ENCODE results near the gene TMEM59L.
"Not testable (repeated sequence)": the region's sequence is repeated elsewhere in the genome, so short reads cannot be mapped to it uniquely, and the experiment has no call there.

The TMEM59L gene

DNA sequence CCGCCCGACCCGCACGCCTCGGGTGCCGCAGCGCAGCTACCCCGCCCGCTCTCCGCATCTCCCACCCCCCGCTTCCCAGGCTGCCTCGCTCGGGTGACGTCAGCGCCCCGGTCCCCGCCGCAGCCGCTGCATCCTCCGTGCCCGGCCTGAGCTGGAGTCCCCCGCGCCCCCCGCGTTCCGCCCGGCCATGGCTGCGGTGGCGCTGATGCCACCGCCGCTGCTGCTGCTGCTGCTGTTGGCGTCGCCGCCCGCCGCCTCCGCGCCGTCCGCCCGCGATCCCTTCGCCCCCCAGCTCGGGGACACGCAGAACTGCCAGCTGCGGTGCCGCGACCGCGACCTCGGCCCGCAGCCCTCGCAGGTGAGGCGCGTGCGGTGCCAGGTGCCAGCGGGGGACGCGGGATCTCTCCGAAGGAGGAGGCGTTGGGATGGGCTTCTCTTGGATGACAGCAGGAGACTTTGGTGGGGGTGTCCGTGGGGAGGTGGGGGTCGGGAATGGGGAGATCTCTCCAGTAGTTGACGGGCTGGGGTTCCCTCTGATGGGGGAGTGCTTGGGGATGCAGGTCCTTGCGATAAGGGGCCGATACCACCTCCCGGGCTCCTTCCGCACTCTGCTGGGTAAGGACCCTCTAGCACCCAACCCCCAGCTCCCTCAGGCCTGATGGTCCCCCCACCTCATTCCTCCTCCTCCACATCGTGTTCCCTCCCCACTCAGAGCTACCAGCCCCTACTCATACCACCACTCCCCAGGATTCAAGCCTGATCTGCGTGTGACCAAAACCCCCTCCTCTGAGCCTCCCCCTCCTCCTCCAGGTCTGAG, at the start of gene TMEM59L:
TSS of gene TMEM59L (plus strand) at position 99 of the 817 bp plus-strand sequence. CDS start at position 188, 89 bp downstream.
- no peak for DNase-seq

DNA sequence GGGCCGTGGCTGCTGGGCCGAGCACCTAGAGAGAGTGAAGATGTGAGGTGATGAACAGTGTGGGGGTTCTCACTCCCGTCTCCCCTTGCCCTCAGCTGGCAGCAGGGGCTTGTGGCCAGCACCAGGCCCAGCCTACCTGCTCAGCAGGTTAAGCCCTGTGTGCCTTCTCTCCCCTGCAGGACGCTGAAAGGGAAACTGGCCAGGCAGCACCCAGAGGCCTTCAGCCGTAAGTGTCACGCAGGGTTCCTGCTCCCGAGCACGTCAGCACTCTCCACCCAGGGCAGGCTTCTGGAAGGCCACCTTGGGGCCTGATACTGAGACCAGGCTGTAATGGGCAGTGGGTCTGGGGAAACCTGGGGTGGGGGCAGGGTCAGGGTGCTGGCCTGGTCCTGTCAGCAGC, 45.7 kb upstream of the TMEM59L start:
- no peak for DNase-seq

DNA sequence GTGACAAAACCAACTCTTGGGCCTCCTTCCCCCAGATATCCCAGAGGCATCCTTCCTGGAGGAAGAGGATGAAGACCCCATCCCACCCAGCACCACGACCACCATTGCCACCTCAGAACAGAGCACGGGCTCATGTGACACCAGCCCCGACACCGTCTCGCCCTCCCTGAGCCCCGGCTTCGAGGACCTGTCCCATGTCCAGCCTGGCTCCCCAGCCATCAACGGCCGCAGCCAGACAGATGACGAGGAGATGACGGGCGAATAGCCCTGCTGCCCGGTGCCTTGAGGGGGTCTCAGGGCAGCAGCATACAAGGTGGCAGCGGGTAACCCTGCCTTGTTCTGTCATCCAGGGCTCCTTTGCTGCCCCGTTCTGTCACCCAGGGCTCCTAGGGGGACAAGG, 44.3 kb upstream of the TMEM59L start:
- no peak for DNase-seq

DNA sequence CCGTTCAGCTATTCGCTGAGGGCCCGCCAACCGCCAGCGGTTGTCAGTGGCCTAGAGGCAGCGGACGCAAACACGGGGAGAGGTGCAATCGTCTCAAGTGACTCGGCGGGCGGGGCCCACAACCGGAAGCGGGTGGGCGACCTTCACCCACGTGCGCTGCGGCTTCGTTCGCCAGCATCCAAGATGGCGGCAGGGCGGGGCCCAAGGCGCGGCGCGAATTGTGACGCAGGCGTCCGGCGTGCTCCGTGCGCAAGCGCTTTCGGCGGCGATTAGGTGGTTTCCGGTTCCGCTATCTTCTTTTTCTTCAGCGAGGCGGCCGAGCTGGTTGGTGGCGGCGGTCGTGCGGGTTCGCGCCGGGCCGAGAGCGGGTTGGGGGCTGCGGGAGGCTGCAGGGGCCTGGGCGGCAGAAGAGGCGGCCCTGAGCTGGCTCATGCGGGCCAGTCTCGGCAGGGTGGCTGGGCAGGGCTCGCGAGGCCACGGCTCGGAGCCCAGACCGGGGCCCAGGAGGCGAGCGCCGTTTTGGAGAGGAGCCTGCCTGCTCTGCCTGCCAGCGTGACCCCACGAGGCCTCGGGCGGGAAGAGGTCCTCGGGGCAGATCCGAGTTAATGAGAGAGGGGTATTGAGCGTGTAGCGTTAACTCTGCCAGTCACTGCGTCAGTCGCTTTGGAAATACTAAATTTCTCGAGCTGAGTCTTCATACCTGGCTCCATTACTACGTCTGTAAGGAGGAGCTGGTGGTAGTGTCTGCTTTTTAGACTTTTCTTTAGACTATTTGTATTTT, 40.9 kb upstream of the TMEM59L start, which contains the start of gene UBA52:
TSS of gene UBA52 (plus strand) at position 294 of the 781 bp plus-strand sequence. CDS start 1,444 bp downstream, outside the sequence.
- peak; percentile 99 for DNase-seq

DNA sequence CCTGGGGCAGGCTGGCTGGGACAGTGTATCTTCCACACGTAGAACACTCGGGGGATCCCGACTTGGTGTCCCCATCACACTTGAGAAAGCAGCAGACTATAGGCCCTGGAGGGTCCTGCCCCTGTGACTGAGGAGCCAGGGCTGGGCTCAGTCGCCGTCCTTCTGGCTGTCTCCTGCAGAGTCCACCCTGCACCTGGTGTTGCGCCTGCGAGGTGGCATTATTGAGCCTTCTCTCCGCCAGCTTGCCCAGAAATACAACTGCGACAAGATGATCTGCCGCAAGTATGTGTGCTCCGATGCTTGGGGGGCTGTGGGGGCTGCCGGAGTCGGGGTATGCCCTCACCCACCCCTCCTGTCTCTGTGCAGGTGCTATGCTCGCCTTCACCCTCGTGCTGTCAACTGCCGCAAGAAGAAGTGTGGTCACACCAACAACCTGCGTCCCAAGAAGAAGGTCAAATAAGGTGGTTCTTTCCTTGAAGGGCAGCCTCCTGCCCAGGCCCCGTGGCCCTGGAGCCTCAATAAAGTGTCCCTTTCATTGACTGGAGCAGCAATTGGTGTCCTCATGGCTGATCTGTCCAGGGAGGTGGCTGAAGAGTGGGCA, 37.9 kb upstream of the TMEM59L start:
- DNase-seq, result no peak

DNA sequence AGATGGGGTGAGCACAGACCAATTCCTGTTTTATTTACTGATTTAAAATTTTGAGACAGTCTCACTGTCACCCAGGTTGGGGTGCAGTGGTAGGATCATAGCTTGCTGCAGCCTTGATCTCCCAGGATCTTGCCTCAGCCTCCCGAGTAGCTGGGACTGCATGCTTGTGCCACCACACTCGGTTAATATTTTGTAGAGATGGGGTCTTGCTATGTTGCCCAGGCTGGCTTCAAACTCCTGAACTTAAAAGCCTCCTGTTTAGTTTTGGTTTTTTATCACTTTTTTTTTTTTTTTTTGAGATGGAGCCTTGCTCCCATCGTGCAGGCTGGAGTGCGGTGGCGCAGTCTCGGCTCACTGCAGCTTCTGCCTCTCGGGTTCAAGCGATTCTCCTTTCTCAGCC, 36.3 kb upstream of the TMEM59L start:
- DNase-seq, result no peak

DNA sequence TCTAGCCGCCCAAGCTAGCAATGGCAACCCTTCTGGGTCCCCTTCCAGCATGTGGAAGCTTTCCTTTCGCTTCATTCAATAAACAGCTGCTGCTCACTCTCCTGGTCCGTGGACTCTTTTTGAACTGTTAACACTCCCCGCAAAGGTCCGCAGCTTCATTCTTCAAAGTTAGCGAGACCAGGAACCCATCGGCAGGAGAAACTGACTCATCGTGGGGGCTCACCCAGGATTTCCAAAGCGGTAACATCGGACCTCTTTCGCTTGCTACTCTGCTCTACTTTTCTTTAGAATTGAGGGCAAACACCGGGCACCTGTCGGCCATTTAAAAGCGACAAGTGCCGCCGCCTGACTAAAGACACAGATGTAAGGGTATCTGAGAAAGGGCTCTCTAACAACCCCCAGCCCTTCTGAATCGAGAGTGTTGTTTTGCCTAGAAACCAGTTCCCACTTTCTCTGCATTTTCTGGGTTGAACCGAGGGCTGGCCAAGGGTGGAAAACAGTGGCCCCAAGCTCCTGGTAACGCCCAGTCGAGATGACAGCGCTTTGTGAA, 35.2 kb upstream of the TMEM59L start:
- no peak for DNase-seq

DNA sequence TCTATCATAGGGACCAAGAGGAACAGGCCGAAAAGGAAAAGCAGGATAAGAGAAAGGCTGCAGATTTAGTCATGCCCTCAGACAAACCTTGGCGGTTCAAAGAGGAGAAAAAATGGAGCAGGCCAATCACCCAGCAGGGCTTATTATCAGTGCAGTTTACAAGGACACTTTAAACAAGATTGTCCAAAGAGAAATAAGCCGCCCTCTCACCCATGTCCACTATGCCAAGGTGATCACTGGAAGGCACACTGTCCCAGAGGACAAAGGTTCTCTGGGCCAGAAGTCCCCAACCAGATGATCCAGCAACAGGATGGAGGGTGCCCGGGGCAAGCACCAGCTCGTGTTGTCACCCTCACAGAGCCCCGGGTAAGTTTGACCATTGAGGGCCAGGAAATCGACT, 32.4 kb upstream of the TMEM59L start:
- DNase-seq, result no peak

DNA sequence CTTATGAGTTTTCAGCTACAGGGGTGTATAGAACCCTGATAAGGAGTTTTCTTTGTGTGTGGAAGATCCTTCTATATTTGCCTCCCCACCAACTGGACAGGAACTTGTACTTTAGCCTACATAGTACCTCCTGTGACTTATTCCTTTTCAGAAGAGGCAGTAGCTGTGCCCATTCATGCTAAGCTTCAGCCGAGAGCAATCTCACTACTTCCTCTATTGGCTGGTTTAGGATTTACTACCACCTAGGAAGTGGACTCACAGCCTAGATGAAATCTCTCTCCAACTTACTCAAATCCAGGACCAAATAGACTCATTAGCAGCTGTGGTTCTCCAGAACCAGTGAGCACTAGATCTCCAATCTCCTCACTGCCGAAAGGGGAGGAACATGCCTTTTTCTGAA, 26.4 kb upstream of the TMEM59L start:
- DNase-seq, result no peak

DNA sequence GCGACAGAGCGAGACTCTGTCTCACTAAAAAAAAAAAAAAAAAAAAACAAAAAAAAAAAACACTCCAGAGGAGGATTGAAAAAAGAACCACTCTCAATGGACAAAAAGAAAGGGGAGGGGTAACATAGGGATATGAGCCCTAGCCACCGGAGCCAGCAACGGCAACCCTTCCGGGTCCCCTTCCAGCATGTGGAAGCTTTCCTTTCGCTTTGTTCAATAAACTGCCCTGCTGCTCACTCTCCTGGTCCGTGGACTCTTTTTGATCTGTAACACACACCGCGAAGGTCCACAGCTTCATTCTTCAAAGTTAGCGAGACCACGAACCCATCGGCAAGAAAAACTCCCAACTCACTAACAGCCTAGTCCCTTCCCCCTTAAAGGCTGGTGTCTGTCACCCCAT, 25.1 kb upstream of the TMEM59L start:
- no peak for DNase-seq

DNA sequence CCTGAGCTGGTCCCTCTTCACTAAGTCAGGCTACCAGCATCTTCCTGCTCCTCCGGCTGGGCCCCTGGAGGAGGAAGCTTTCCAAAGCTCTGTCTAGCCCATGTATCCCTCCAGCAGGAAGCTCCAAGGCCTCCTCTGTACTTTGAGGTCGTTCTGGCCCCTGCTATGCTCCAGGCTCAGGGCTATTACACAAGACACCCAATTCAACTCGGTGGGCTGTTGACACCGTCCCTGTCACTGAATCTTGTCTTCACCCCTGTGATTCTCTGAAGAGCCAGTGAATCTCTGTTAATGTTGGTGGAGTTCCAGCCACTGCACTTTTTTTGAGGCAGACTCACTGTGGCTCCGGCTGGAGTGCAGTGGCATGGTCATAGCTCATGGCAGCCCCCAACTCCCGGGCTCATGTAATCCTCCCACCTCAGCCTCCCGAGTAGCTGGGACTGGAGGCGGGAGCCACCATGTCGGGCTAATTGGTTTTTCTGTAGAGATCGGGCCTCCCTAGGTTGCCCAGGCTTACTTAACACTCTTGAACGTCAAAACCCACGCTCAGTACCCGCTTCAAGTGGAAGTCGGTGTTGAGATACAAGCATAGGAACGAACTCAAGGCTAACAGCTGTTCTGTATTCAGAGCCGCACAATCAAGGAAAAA, 24.6 kb upstream of the TMEM59L start:
- no peak for DNase-seq

DNA sequence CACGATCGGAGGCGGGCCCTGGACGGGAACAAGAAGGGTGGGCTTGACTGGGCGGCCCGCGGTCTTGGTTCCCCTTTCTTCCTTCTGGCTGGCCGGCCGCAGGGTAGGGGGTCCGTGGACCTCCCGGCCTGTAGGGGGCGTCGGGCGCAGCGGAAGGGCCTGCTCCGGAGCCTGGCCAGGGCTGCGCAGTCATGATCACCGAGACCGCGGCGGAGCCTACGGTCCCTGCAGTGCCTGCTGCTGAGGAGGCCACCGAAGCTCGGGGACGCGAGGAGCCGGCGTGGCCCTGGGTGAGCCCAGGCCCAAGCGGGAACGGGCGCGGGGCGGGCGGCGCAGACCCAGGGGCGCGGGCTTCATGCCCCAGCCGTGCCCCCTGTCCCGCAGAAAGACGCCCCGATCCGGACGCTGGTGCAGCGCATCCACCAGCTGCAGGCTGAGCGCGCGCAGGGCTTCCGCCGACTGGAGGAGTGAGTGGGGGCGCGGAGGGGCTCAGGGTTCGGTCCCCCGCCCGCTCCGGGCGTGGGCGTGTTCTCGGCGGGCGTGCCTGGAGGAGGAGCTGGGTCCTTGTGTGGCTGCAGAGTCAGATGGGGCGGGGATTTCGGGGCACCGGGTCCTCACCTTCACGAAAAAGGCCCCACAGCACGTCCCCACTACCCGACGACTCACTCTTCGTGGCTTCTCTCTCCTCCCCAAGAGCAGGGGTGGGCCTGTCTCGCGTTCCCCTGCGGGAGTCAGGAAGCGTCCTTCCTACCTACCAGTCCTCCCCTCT, 23.9 kb upstream of the TMEM59L start, which contains the start of gene REX1BD:
TSS of gene REX1BD (plus strand) at position 188 of the 769 bp plus-strand sequence. CDS start at position 192, 4 bp downstream.
- DNase-seq, result peak; percentile 93

DNA sequence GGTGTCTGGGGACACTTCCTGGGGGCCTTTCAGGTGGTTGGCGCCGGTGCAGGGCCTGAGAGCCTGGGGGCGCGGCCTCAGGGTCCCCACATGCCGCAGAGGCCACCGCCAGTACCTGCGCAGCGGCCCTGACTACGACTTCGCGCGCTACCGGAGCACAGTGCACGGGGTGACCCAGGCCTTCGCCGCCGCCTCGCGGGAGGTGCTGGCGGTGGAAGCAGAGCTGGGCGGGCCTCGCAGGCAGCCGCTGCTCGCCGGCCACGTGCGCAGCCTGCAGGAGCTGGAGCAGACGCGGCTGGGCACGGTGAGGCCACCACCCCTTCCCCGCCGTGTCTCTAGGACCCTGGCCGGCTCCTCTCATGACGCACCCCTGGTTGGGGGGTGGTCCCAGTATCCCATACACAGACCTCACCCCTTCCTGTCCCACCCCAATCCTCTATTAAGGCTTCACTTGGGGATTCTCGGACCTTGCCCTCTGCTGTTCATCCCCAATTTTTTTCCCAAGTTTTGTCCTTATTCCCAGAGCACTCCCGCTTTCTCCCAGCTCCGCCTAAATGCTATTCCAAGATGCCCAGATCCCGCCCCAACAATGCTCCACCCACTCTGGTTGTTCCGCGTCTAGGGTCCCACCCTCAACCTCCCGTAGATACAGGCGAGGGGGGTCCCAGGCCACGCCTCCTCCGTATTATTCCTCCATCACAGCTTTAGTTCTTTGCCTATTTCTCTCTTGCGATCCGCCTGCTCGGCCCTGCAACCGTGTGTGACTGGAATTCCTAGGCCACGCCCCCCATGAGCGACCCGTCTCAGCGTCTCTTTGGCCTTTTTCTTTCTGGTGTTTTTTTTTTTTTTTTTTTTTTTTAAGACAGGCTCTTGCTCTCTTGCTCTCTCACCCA, 23.0 kb upstream of the TMEM59L start:
- DNase-seq, result peak; percentile 71

DNA sequence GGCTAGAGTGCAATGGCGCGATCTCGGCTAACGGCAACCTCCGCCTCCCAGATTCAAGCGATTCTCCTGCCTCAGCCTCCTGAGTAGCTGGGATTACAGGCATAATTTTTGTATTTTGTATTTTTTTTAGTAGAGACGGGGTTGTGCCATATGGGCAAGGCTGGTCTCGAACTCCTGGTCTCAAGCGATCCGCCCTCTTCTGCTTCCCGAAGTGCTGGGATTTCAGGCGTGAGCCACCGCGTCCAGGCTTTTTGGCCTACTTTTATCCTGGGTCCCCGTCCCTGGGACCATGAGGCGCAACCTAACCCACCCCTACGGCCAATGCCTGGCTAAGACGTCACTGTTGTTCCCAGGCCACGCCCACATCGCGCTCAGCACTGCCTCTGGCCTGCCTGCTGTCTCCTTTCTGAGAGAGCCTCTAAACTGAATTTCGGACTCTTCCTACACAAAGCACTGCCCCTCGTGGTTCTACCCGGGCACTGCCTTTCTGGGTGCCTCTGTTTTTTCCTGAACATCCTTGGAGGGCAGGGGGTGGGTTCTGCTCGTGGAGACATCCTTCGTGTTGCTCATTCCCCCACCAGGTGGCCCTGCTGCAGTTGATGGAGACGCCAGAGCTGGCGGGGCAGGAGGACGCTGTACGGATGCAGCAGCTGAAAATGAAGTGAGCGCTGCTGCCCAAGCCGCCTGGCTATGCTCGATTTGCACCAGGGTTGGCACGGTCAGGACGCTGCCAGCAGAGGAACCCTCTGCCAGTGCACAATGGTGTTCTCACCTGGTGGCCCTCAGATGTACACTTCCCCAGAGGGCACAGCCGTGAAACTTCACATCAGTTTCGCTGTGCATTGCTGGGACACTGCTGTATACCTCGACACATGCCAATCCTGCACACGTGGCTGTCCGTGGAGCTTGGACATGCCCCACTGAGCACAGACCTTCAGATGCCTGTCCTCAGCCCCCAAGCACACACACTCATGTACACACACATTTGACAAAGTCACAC, 22.1 kb upstream of the TMEM59L start:
- DNase-seq, result peak; percentile 60

DNA sequence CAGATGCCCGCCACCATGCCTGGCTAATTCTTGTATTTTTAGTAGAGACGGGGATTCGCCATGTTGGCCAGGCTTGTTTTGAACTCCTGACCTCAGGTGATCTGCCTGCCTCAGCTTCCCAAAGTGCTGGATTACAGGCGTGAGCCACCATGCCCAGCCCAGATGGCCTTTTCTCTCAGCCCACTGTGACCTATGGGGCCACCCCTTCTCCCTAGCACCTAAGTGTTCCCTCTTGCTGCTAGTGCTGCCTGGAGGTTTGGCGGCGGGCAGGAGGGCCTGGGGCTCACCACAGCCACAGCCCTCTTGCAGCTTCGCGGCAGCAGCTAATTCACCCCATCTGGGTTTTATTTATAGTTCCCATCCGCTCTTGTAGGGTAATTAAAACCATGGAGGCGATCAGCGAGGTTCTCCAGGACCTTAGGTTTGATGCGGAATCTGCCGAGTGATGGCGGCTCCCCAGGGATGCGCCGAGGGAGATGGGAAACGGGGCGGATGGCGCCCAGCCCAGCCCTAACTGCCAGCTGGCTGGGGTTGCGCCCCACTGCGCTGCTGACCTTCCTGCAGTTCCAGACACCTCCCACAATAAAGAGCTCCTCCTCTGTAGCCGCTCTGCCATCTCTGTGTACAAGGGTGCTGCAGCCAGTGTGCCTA, 20.8 kb upstream of the TMEM59L start:
- no peak for DNase-seq

DNA sequence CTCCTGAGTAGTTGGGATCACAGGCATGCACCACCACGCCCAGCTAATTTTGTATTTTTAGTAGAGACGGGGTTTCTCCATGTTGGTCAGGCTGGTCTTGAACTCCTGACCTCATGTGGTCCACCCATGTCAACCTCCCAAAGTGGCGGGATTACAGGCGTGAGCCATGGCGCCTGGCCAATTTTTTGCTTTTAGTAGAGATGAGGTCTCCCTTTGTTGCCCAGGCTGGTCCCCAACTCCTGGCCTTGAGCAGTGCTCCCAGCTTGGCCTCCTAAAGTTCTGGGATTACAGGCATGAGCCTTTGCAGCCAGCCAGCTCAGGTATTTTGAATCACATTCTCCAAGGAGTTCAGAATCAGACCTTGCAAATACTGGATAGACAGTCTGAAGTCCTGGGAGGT, 19.9 kb upstream of the TMEM59L start:
- DNase-seq, result not testable (repeated sequence)

DNA sequence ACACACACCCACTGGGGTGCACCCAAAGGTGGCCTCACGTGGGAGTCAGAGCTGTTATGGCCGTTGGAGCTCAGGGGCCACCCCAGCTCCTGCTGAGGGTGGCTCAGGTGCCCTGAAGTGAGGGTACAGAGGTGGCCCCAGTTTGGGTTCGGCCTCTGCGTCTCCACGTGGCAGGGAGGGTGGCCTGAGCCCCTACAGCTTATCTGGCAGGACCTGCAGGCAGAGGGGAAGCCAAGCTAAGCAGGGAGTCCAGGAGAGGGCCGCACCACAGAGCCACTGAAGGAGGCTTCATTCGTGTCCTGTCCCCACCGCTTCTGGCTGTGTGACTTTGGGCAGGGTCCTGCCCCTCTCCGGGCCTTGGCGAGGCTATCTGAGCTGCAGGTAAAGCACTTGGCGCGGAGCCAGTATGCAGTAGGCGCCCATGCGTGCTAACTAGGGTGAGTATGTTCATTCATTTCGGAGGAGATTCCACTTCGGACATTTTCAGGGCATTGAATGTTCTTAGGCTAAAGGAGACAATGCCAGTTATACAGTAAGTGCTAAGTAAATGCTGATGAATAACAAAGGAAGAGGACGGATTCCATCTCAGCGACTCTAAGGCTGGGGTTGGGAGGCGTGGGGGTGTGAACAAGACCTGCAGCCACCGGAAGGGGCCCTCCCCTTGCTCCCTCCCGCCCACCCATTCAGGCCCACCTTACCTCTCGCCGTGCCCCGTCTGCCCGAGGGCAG, 19.1 kb upstream of the TMEM59L start:
- DNase-seq, result no peak
